HCT116 (cell line): Measurements from ENCODE around the gene MFGE8.
A peak's percentile ranks its signal among the peaks of the same experiment; 100 is the strongest.
"Not testable (repeated sequence)": the region's sequence is repeated elsewhere in the genome, so short reads cannot be mapped to it uniquely, and the experiment has no call there.

ENCODE experiments used
- ATF3 ChIP-seq: IDR thresholded peaks from 2 replicates; pipeline ENCODE4 v1.6.1; 2012
- CTCF ChIP-seq, 3 experiments: fragments of 200-600 bp in 1 of 3; sonication (generic) in 1 of 3; IDR thresholded peaks in 2 of 3; conservative IDR thresholded peaks in 1 of 3; 2 replicates each; pipeline ENCODE4 v1.5.1; 2012 to 2017; ENCODE audit warnings: low read depth in 2 of 3, low read length in 2 of 3, antibody characterized with exemption in 1 of 3, borderline replicate concordance in 1 of 3, control low read depth in 1 of 3, mild to moderate bottlenecking in 1 of 3, mixed read lengths in 1 of 3, mixed run types in 1 of 3, moderate library complexity in 1 of 3; ENCODE audit not compliant: insufficient read depth in 1 of 3
- EGR1 ChIP-seq: IDR thresholded peaks from 2 replicates; pipeline ENCODE4 v1.6.1; 2012; ENCODE audit warnings: low read depth
- EZH2 ChIP-seq: fragments of 200-600 bp; sonication (generic); IDR thresholded peaks from 2 replicates; pipeline ENCODE4 v1.6.1; 2017; ENCODE audit warnings: antibody characterized with exemption, mixed run types
- EZH2phosphoT487 ChIP-seq: fragments of 200-600 bp; IDR thresholded peaks from 2 replicates; pipeline ENCODE4 v1.6.1; 2018; ENCODE audit warnings: antibody characterized with exemption, borderline replicate concordance
- FOSL1 ChIP-seq: IDR thresholded peaks from 2 replicates; pipeline ENCODE4 v1.6.1; 2012; ENCODE audit warnings: low read depth
- MAX ChIP-seq: IDR thresholded peaks from 2 replicates; pipeline ENCODE4 v1.6.1; 2012
- POLR2A ChIP-seq: IDR thresholded peaks from 2 replicates; pipeline ENCODE4 v1.7.0; 2011; ENCODE audit warnings: borderline replicate concordance; ENCODE audit not compliant: insufficient read depth, insufficient read length; ENCODE audit errors: extremely low read depth
- POLR2AphosphoS5 ChIP-seq: IDR thresholded peaks from 2 replicates; pipeline ENCODE4 v1.6.1; 2011; ENCODE audit warnings: mild to moderate bottlenecking, low read depth, low read length, moderate library complexity
- SIN3A ChIP-seq: IDR thresholded peaks from 2 replicates; pipeline ENCODE4 v1.6.1; 2012; ENCODE audit warnings: low read depth
- SRF ChIP-seq: IDR thresholded peaks from 2 replicates; pipeline ENCODE4 v1.6.1; 2012; ENCODE audit warnings: low read depth
- TCF7L2 ChIP-seq: IDR thresholded peaks from 2 replicates; pipeline ENCODE4 v1.7.0; 2011; ENCODE audit warnings: borderline replicate concordance, inconsistent platforms; ENCODE audit not compliant: insufficient read depth, insufficient read length; ENCODE audit errors: extremely low read depth

GRCh38 chr15:88920892-88921435, 7.8 kb upstream of the MFGE8 start:
- TF ChIP-seq EZH2; CTCF (IDR thresholded peaks at IDR 0.05 in 2 of 3, conservative IDR thresholded peaks at IDR 0.05 in 1 of 3; ENCODE audit: borderline replicate concordance in 1 of 3, insufficient read depth in 1 of 3, low read depth in 2 of 3, low read length in 2 of 3); POLR2A; EZH2phosphoT487; MAX; SRF; TCF7L2; POLR2AphosphoS5; ATF3; EGR1; SIN3A: not testable (repeated sequence)
- TF ChIP-seq FOSL1: 0 out of 2 replicates have a peak, but pooled peaks have one; percentile 20
